ENCODE measurements around the gene ACYP1.

The ACYP1 gene

GRCh38 chr14:75049731-75050201 lies 14.1 kb downstream of the ACYP1 start:
- Histone ChIP-seq H3K4me2 (peak overlapping the region in 1 of 11 experiments; percentile 78; a peak in 4 of 22 replicates), H3K4me1 (peaks cover 0 to 15% (median 10%) of the 10 kb centered on the region in 10 experiments; a peak in 10 of 20 replicates), H3K9me3 (replicated peaks in 1 of 11) (peaks cover 0 to 7% (median 0%) of the 10 kb centered on the region in 11 experiments; a peak in 1 of 22 replicates), H3K27me3 (peaks cover 18 to 36% (median 33%) of the 10 kb centered on the region in 11 experiments), H4K20me1 (no peaks in the 10 kb centered on the region), H3K27ac (no peak overlapping the region), H3K9ac (no peak overlapping the region), H3K36me3 (peaks cover 0 to 15% (median 0%) of the 10 kb centered on the region in 11 experiments; a peak in 4 of 22 replicates), H3K4me3 (no peak overlapping the region)
- TF ChIP-seq Cebpa-rat (IDR thresholded peaks at IDR 0.05) = no peak

GRCh38 chr14:75049136-75049535 lies 14.7 kb downstream of the ACYP1 start:
- Histone ChIP-seq H3K4me2 (no peak overlapping the region), H3K27me3 (peaks cover 18 to 36% (median 33%) of the 10 kb centered on the region in 11 experiments), H3K9me3 (replicated peaks in 1 of 11) (peaks cover 0 to 7% (median 0%) of the 10 kb centered on the region in 11 experiments; a peak in 1 of 22 replicates), H3K4me3 (no peak overlapping the region), H3K4me1 (peaks cover 0 to 15% (median 10%) of the 10 kb centered on the region in 10 experiments; a peak in 10 of 20 replicates), H3K9ac (no peak overlapping the region), H4K20me1 (no peaks in the 10 kb centered on the region), H3K27ac (no peak overlapping the region), H3K36me3 (peaks cover 0 to 10% (median 0%) of the 10 kb centered on the region in 11 experiments; a peak in 3 of 22 replicates)
- no peak for TF ChIP-seq Cebpa-rat (IDR thresholded peaks at IDR 0.05)

GRCh38 chr14:75048101-75048500 lies 15.7 kb downstream of the ACYP1 start:
- Histone ChIP-seq H4K20me1 (no peaks in the 10 kb centered on the region), H3K9ac (no peak overlapping the region), H3K27me3 (peaks cover 18 to 36% (median 33%) of the 10 kb centered on the region in 11 experiments), H3K4me3 (no peak overlapping the region), H3K36me3 (peaks cover 0 to 10% (median 0%) of the 10 kb centered on the region in 11 experiments; a peak in 3 of 22 replicates), H3K4me1 (peaks cover 0 to 15% (median 10%) of the 10 kb centered on the region in 10 experiments; a peak in 10 of 20 replicates), H3K27ac (no peak overlapping the region), H3K9me3 (replicated peaks in 1 of 11) (peaks cover 0 to 7% (median 0%) of the 10 kb centered on the region in 11 experiments; a peak in 1 of 22 replicates), H3K4me2 (no peak overlapping the region)
- no peak for TF ChIP-seq Cebpa-rat (IDR thresholded peaks at IDR 0.05)

DNA sequence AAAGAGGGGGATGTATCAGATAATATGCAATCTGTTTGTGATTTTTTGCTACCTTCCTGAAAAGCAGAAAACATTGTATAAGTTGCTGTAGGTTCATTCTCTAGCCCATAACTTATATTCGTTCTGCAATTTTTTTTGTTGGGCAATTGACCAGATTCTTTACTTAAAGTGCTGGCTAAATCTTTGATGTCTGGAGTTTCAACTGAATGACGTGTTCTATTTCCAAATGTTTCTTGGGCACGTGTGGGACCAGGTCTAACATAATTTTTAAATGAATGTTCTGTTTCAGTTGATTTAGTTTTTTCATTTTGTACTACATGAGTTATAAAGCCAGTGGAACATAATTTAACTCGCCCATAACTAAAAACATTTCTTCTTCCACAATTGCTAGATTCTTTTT lies 16.3 kb downstream of the ACYP1 start:
- Histone ChIP-seq H3K27me3 (peaks cover 18 to 35% (median 32%) of the 10 kb centered on the region in 11 experiments), H3K9me3 (replicated peaks in 1 of 11) (peaks cover 0 to 7% (median 0%) of the 10 kb centered on the region in 11 experiments; a peak in 1 of 22 replicates), H3K27ac (no peak overlapping the region), H3K36me3 (peaks cover 0 to 9% (median 0%) of the 10 kb centered on the region in 11 experiments; a peak in 3 of 22 replicates), H3K4me1 (peaks cover 0 to 15% (median 10%) of the 10 kb centered on the region in 10 experiments; a peak in 10 of 20 replicates), H4K20me1 (no peaks in the 10 kb centered on the region), H3K4me3 (no peak overlapping the region), H3K9ac (no peak overlapping the region), H3K4me2 (no peak overlapping the region)
- TF ChIP-seq Cebpa-rat (IDR thresholded peaks at IDR 0.05) = no peak

GRCh38 chr14:75046899-75047298 lies 16.9 kb downstream of the ACYP1 start:
- Histone ChIP-seq H3K4me1 (peaks cover 0 to 15% (median 10%) of the 10 kb centered on the region in 10 experiments; a peak in 10 of 20 replicates), H3K9ac (no peak overlapping the region), H3K27ac (no peak overlapping the region), H3K27me3 (peaks cover 18 to 29% (median 26%) of the 10 kb centered on the region in 11 experiments), H3K4me2 (no peak overlapping the region), H3K9me3 (replicated peaks in 1 of 11) (peaks cover 0 to 7% (median 0%) of the 10 kb centered on the region in 11 experiments; a peak in 1 of 22 replicates), H3K4me3 (no peak overlapping the region), H3K36me3 (peaks cover 0 to 7% (median 0%) of the 10 kb centered on the region in 11 experiments; a peak in 4 of 22 replicates), H4K20me1 (no peaks in the 10 kb centered on the region)
- TF ChIP-seq Cebpa-rat (IDR thresholded peaks at IDR 0.05) = no peak

GRCh38 chr14:75046275-75046674 lies 17.5 kb downstream of the ACYP1 start:
- H3K27ac ChIP-seq = no peak overlapping the region
- H3K9me3 ChIP-seq (replicated peaks in 1 of 11) = peaks cover 0 to 5% (median 0%) of the 10 kb centered on the region in 11 experiments; a peak in 1 of 22 replicates
- H3K4me2 ChIP-seq = no peak overlapping the region
- no peaks in the 10 kb centered on the region for H4K20me1 ChIP-seq
- H3K27me3 ChIP-seq = peaks cover 12 to 22% (median 20%) of the 10 kb centered on the region in 11 experiments
- peaks cover 0 to 7% (median 3%) of the 10 kb centered on the region in 11 experiments; a peak in 7 of 22 replicates for H3K36me3 ChIP-seq
- H3K9ac ChIP-seq = no peak overlapping the region
- peaks cover 0 to 13% (median 8%) of the 10 kb centered on the region in 10 experiments; a peak in 10 of 20 replicates for H3K4me1 ChIP-seq
- H3K4me3 ChIP-seq = no peak overlapping the region
- no peak for TF ChIP-seq Cebpa-rat (IDR thresholded peaks at IDR 0.05)

GRCh38 chr14:75044752-75045151 lies 19.1 kb downstream of the ACYP1 start:
- H3K27ac ChIP-seq = no peak overlapping the region
- no peak overlapping the region for H3K9ac ChIP-seq
- no peaks in the 10 kb centered on the region for H4K20me1 ChIP-seq

DNA sequence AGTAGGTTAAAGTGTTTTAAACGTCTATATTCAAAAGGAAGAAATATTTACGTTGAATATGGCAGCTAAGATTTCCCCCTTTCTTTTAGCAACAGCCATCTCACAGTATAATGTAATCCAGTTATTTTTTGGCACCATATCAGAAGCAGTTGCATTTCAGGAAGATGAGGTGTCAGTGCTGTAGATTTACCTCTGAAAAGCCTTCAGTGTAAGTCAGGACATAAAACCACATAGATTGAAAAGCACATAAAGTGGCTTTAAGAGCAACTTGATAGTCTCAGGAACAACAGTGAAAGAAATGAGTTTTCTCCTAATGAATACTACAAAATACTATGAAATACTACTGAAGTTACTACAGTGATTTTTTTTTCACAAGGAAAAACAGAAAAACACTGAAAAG lies 19.5 kb downstream of the ACYP1 start:
- Histone ChIP-seq H3K4me2 (no peak overlapping the region), H3K4me3 (no peak overlapping the region), H3K9ac (no peak overlapping the region), H3K27ac (no peak overlapping the region), H4K20me1 (no peaks in the 10 kb centered on the region), H3K36me3 (peaks cover 0 to 10% (median 4%) of the 10 kb centered on the region in 11 experiments; a peak in 7 of 22 replicates), H3K4me1 (no peaks in the 10 kb centered on the region), H3K27me3 (peaks cover 0 to 3% (median under 1%) of the 10 kb centered on the region in 11 experiments; a peak in 7 of 22 replicates), H3K9me3 (replicated peaks in 1 of 11) (no peaks in the 10 kb centered on the region)
- TF ChIP-seq Cebpa-rat (IDR thresholded peaks at IDR 0.05) = no peak

More at GRCh38 chr14:75044752-75045151, 19.1 kb downstream of the ACYP1 start:
- Histone ChIP-seq H3K27me3 (peaks cover 0 to 7% (median 5%) of the 10 kb centered on the region in 11 experiments; a peak in 9 of 22 replicates), H3K36me3 (peaks cover 0 to 10% (median 5%) of the 10 kb centered on the region in 11 experiments; a peak in 7 of 22 replicates), H3K9me3 (replicated peaks in 1 of 11) (no peaks in the 10 kb centered on the region), H3K4me3 (no peak overlapping the region), H3K4me1 (no peaks in the 10 kb centered on the region), H3K4me2 (no peak overlapping the region)
- TF ChIP-seq Cebpa-rat (IDR thresholded peaks at IDR 0.05) = no peak

DNA sequence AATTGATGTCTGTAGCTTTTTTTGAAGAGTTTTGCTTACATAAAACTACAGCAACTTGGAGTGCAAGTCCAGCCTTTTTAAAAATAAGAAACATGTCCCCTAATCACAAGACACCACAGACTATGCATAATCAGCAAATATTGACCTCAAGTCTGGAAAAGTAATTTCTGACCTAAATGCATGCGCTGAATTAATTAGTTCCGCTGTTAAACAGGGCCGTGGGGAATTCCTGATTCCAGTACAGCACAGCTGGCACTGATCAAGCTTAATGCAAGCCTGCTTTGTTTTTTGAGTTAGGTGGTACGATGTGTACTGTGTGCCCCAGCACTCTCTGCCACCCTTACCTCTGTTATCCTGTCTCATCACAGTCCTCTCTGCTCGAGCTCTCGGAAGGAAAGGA lies 21.8 kb downstream of the ACYP1 start:
- Histone ChIP-seq H3K4me3 (no peak overlapping the region), H3K9me3 (replicated peaks in 1 of 11) (no peaks in the 10 kb centered on the region), H3K27ac (no peak overlapping the region), H4K20me1 (no peaks in the 10 kb centered on the region), H3K9ac (no peak overlapping the region), H3K36me3 (peaks cover 0 to 14% (median 4%) of the 10 kb centered on the region in 11 experiments; a peak in 9 of 22 replicates), H3K4me2 (no peak overlapping the region), H3K4me1 (no peaks in the 10 kb centered on the region), H3K27me3 (no peaks in the 10 kb centered on the region)
- TF ChIP-seq Cebpa-rat (IDR thresholded peaks at IDR 0.05) = no peak
